Retinal pigment epithelial cell (primary cell): ENCODE results near the gene SEMA3C.

Experiments
- DNase-seq: peaks from one replicate; pipeline ENCODE4 v3.0.0-alpha.2; 2010; ENCODE audit warnings: low read depth
- H3K4me3 ChIP-seq: 2 replicates; pipeline ENCODE4 v1.5.1; 2011; ENCODE audit warnings: mild to moderate bottlenecking, low read length, control low read depth, moderate library complexity
- TF ChIP-seq, protein P1 (sequence below): conservative IDR thresholded peaks from 2 replicates; pipeline ENCODE4 v1.5.1; 2011; ENCODE audit warnings: low read depth, low read length, control low read depth, inconsistent platforms

SEMA3C gene

GRCh38 chr7:80794631-80795573 lies 123.9 kb downstream of the SEMA3C start:
- H3K4me3 ChIP-seq = no peak overlapping the region
- no peak for DNase-seq
- TF ChIP-seq, protein P1, sequence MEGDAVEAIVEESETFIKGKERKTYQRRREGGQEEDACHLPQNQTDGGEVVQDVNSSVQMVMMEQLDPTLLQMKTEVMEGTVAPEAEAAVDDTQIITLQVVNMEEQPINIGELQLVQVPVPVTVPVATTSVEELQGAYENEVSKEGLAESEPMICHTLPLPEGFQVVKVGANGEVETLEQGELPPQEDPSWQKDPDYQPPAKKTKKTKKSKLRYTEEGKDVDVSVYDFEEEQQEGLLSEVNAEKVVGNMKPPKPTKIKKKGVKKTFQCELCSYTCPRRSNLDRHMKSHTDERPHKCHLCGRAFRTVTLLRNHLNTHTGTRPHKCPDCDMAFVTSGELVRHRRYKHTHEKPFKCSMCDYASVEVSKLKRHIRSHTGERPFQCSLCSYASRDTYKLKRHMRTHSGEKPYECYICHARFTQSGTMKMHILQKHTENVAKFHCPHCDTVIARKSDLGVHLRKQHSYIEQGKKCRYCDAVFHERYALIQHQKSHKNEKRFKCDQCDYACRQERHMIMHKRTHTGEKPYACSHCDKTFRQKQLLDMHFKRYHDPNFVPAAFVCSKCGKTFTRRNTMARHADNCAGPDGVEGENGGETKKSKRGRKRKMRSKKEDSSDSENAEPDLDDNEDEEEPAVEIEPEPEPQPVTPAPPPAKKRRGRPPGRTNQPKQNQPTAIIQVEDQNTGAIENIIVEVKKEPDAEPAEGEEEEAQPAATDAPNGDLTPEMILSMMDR = no peak

DNA sequence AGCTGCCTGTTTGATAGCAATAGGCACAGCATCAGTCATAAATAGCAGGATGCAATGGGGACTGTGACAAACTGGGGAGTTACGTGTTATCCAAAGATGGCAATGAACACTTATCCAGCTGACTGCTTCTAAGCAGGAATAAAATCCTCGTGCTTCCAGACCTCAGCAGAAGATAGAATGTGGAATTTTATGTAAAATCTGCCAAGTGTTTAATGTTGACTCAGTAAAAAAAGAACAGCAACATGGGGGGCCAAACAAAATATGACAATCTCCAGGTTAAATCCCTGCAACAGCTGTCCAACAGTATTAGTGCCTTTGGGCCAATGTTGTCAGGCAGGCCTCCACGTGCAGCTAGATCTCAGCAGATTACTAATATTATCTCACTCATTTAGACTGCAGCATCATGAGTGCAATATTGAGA lies 127.3 kb downstream of the SEMA3C start:
- DNase-seq = no peak
- no peak overlapping the region for H3K4me3 ChIP-seq
- TF ChIP-seq, protein P1 = no peak

- TF ChIP-seq, protein P1 = no peak
- no peak for DNase-seq
- no peak overlapping the region for H3K4me3 ChIP-seq
Observed at GRCh38 chr7:80790877-80791276, 128.0 kb downstream of the SEMA3C start.

DNA sequence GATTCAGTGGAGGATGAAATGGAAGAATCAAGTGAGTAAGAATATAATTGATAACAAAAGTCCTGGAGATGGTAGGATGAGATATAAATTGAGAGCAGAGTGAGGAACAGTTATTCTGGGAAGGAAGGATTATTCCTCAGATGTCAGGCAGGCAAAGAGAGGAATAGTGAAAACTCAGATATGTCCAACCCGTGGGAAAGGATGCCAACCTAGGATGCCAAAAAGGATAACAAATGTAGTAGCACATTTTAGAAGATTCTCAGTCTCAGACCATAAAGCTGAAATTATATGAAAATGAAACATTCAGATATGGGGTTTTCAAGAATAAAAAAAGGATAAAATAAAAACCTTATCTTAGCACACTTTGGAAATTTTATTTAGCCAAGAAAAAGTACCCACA lies 131.1 kb downstream of the SEMA3C start:
- TF ChIP-seq, protein P1 = no peak
- DNase-seq = no peak
- no peak overlapping the region for H3K4me3 ChIP-seq

GRCh38 chr7:80785961-80786536 lies 132.8 kb downstream of the SEMA3C start:
- H3K4me3 ChIP-seq = no peak overlapping the region
- TF ChIP-seq, protein P1 = no peak
- DNase-seq = no peak

DNA sequence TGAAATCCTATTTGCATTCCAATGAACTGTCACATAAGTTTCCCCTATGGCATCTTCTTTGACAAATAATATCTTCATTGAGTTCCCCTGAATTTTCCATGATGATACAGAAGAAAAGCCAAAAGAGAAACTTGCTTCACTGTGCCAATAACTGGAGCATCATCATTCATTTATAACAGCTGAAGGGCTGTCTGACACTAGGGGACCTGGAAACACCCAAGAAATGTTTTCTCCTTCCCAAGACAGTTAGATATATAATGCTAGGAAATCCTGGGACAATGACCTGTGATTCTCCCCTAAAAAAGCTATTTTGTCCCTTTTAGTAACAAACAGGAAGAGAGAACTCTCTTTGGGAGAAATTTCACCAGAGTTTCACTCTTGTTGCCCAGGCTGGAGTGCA lies 133.6 kb downstream of the SEMA3C start:
- TF ChIP-seq, protein P1 = no peak
- no peak for DNase-seq
- no peak overlapping the region for H3K4me3 ChIP-seq

DNA sequence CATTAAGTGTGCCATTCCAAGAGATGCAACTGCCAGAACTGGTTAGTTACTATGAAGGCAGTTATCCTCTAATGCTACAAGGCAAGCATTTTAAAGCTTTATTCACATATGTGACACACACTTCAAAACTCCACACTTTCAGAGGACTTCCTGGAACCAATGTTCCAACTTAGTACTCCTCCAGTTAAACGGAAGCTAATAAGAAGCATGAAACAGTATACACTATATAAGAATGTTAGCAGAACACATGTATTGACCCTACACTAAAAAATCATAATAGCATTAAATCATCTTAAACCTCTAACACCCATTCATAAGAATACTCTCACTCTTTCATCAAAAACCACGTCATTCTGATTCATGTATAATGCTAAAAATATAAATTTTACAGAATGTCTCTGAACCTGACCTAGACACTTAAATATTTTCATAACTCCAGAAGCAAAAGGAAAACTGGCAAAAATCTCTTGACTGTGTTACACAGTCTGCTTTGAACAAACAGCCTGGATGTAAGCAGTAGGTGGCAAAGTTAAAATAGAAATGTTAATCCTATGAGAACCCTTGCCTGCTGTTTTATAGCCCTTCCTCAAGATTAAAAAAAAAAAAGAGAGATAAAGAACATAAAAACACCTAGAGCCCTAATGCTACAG lies 135.0 kb downstream of the SEMA3C start:
- no peak overlapping the region for H3K4me3 ChIP-seq
- TF ChIP-seq, protein P1 = no peak
- DNase-seq = no peak
